Measurements from ENCODE around the gene PEX5L. TPM values are rescaled to one million over a fixed set of nuclear protein-coding genes. Genes with fewer than 3 reads are reported as not detected.

The PEX5L gene
- total and polyA plus RNA-seq, 10 of the 15 experiments (the other 5 are each of a cell fraction or from before 2014, with no cell fraction given): 0.11 to 17.0 (median 0.50) TPM

GRCh38 chr3:179955809-179956208, 80.9 kb downstream of the PEX5L start:
- H3K9me3 ChIP-seq (replicated peaks; ENCODE audit: control insufficient read depth, insufficient read depth, low read length): peaks cover 3% of the 10 kb centered on the region; the same call in 2 of the 3 replicates
- H3K27ac ChIP-seq (ENCODE audit: control insufficient read depth, insufficient read depth): peak overlapping the region; percentile 70
- H3K27me3 ChIP-seq (replicated peaks in 1 of 2; ENCODE audit: control insufficient read depth in 2 of 2, insufficient read depth in 2 of 2, low read length in 1 of 2): no peaks in the 10 kb centered on the region
- DNase-seq (ENCODE audit: low read depth, low spot score): no peak
- SMC1A ChIA-PET (ENCODE audit: uncharacterized antibody, unreplicated experiment): interaction anchor here (0.6 to 2.7 kb wide), 9 partner anchors 9 to 144 kb away, joined by 3 to 37 read pairs (median 4); no protein-coding TSS in a partner anchor
- no peak for FAIRE-seq
- H3K79me2 ChIP-seq (ENCODE audit: control insufficient read depth, insufficient read depth, low read length): no peaks in the 10 kb centered on the region
- H3K4me1 ChIP-seq (ENCODE audit: control insufficient read depth, insufficient read depth, low read length): peaks cover 21% of the 10 kb centered on the region
- WGBS (ENCODE audit: insufficient coverage, insufficient replicate concordance, low lambda C conversion rate, missing lambda C conversion rate): 62% methylated on average over 3 of the region's 3 CpGs
- H3K4me3 ChIP-seq: 0 out of 2 replicates have a peak overlapping the region, but pooled peaks have one; percentile 2
- POLR2A ChIA-PET: interaction anchor here (2.9 kb wide), 1 partner anchor 12 kb away, joined by 17 read pairs; no protein-coding TSS in a partner anchor
- CTCF ChIA-PET: interaction anchor here (2.0 to 3.2 kb wide), 3 partner anchors 26 to 73 kb away, joined by 4 to 14 read pairs (median 10); no protein-coding TSS in a partner anchor
- no peak for ATAC-seq
- no peaks in the 10 kb centered on the region for H4K20me1 ChIP-seq (ENCODE audit: control insufficient read depth, insufficient read depth)
- no peak overlapping the region for H3K9ac ChIP-seq (ENCODE audit: control insufficient read depth, insufficient read depth, low read length)
- intact Hi-C loops (cut with micrococcal nuclease; ENCODE audit: unreplicated experiment): loop anchor here (1.0 to 10.0 kb wide), 4 partner anchors 27 to 309 kb away; partner anchors contain the start of gene PEX5L
- no TSS peak for BruUV-seq (replicated peaks)
- no peak overlapping the region for H2AFZ ChIP-seq (ENCODE audit: control insufficient read depth, low read depth, low read length)
- TF ChIP-seq MTA3 (IDR thresholded peaks at IDR 0.05; ENCODE audit: borderline replicate concordance, low read length): no peak
- peak; percentile 78 for TF ChIP-seq ESRRA (IDR thresholded peaks at IDR 0.05; ENCODE audit: low read length)
- in situ Hi-C loops (cut with MboI): loop anchor here (25.0 kb wide), 2 partner anchors 894 to 1444 kb away; partner anchors contain the start of gene ZMAT3
- RAD21 ChIA-PET (ENCODE audit: unreplicated experiment): interaction anchor here (1.4 to 3.2 kb wide), 4 partner anchors 12 to 70 kb away, joined by 6 to 22 read pairs (median 16); no protein-coding TSS in a partner anchor
- peak overlapping the region; percentile 75 for H3K4me2 ChIP-seq (ENCODE audit: control insufficient read depth, insufficient read depth)
- H3K36me3 ChIP-seq (ENCODE audit: control insufficient read depth in 2 of 2, insufficient read depth in 2 of 2, low read length in 1 of 2): no peaks in the 10 kb centered on the region

- 90% methylated on average over 5 of the region's 5 CpGs for WGBS (ENCODE audit: insufficient coverage, insufficient replicate concordance, low lambda C conversion rate, missing lambda C conversion rate)
- TF ChIP-seq MLLT1 (IDR thresholded peaks at IDR 0.05) (0 out of 2 replicates have a peak, but pooled peaks have one; percentile 18), ATF2 (IDR thresholded peaks at IDR 0.05; ENCODE audit: low read length) (no peak), MTA2 (IDR thresholded peaks at IDR 0.05; ENCODE audit: low read depth) (no peak)
- Histone ChIP-seq H3K4me1 (ENCODE audit: control insufficient read depth, insufficient read depth, low read length) (peaks cover 18% of the 10 kb centered on the region), H3K4me3 (no peak overlapping the region), H3K4me2 (ENCODE audit: control insufficient read depth, insufficient read depth) (no peak overlapping the region), H3K36me3 (ENCODE audit: control insufficient read depth in 2 of 2, insufficient read depth in 2 of 2, low read length in 1 of 2) (no peaks in the 10 kb centered on the region), H3K27ac (ENCODE audit: control insufficient read depth, insufficient read depth) (no peak overlapping the region), H3K9me3 (replicated peaks; ENCODE audit: control insufficient read depth, insufficient read depth, low read length) (peaks cover 3% of the 10 kb centered on the region; the same call in 2 of the 3 replicates), H2AFZ (ENCODE audit: control insufficient read depth, low read depth, low read length) (no peak overlapping the region), H3K9ac (ENCODE audit: control insufficient read depth, insufficient read depth, low read length) (no peak overlapping the region), H4K20me1 (ENCODE audit: control insufficient read depth, insufficient read depth) (no peaks in the 10 kb centered on the region), H3K27me3 (replicated peaks in 1 of 2; ENCODE audit: control insufficient read depth in 2 of 2, insufficient read depth in 2 of 2, low read length in 1 of 2) (no peaks in the 10 kb centered on the region), H3K79me2 (ENCODE audit: control insufficient read depth, insufficient read depth, low read length) (no peaks in the 10 kb centered on the region)
- RAD21 ChIA-PET (ENCODE audit: unreplicated experiment): interaction anchor here (0.9 kb wide), 1 partner anchor 18 kb away, joined by 3 read pairs; no protein-coding TSS in a partner anchor
- no peak for FAIRE-seq
- no peak for ATAC-seq
- CTCF ChIA-PET: interaction anchor here (2.1 to 3.2 kb wide), 2 partner anchors 26 to 63 kb away, joined by 4 to 14 read pairs; no protein-coding TSS in a partner anchor
- BruUV-seq (replicated peaks): no TSS peak
- SMC1A ChIA-PET (ENCODE audit: uncharacterized antibody, unreplicated experiment): interaction anchor here (1.1 to 2.1 kb wide), 2 partner anchors 12 to 29 kb away, joined by 3 to 10 read pairs; no protein-coding TSS in a partner anchor
- no peak for DNase-seq (ENCODE audit: low read depth, low spot score)
- in situ Hi-C loops (cut with MboI) (loop anchor here (25.0 kb wide), 2 partner anchors 893 to 1443 kb away; partner anchors contain the start of gene ZMAT3), intact Hi-C loops (cut with micrococcal nuclease; ENCODE audit: unreplicated experiment) (loop anchor here (5.0 to 10.0 kb wide), 2 partner anchors 82 to 310 kb away; partner anchors contain the start of gene PEX5L)
- POLR2A ChIA-PET: interaction anchor here (0.7 kb wide), 1 partner anchor 394 kb away, joined by 4 read pairs; no protein-coding TSS in a partner anchor
Observed at GRCh38 chr3:179955286-179955685, 81.5 kb downstream of the PEX5L start.
